Activated CD4-positive, alpha-beta T cell treated with anti-CD3 and anti-CD28 coated beads, Interleukin-2, amount 50 U/mL, for 24 hours (primary cell): ENCODE measurements around the gene TNFRSF9.
"Not testable (repeated sequence)": the region's sequence is repeated elsewhere in the genome, so short reads cannot be mapped to it uniquely, and the experiment has no call there.

Source experiments
- DNase-seq, 2 donors: peaks; one replicate each; pipeline ENCODE4 v3.0.0-alpha.2; 2020; ENCODE audit warnings: low read depth in 1 of 2, low spot score in 1 of 2

The TNFRSF9 gene

DNA sequence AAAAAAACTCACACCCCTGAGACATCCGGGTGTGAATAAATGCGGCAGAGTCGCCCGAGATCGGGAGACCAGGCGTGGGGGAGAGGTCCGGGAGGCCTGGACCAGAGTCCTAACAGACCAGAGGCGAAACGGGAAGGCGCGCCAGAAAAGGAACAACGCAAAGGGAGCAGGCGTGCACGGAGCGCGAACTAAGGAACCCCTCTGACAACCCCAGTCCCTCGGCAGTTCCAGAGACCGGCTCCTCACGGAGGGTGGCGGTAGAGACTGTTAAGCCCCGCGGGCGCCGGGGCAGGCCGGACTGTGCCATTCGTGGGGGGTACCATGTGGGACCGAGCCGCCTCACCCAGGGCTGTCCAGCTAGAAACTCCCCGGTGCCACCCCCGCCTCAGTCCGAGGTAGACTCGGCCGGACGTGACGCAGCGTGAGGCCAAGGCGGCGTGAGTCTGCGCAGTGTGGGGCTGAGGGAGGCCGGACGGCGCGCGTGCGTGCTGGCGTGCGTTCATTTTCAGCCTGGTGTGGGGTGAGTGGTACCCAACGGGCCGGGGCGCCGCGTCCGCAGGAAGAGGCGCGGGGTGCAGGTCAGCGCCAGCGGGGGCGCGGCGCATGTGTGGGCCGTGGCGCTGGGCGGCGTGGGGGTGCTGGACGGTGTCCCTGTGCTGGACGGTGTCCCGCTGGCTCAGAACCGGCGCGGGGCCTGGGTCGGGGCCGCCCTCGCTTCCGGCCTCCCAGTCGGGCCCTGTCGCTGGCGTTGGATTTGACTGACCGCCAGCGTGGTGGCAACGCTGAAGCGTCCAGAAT is 20.8 kb upstream of the TNFRSF9 start, which contains the start of gene PARK7:
Gene PARK7 (plus strand): TSS at position 496 of the 798 bp plus-strand sequence. CDS start 1,075 bp downstream, outside the sequence.
- DNase-seq: peak; percentile 99 to 100

DNA sequence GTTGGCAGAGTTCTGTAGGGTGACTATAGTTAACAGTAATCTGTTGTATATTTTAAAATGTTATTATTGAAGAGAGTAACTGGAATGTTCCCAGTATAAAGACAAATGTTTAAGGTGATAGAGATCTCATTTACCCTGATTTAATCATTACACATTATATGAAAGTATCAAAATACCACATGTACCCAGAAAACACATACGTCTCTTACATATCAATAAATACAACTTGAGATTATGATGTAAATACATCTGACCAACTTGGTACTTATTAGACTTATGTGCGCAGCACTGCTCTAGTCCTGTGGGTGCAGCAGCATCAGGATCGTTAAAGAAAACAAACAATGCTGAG is 20.2 kb upstream of the TNFRSF9 start:
- DNase-seq: no peak

DNA sequence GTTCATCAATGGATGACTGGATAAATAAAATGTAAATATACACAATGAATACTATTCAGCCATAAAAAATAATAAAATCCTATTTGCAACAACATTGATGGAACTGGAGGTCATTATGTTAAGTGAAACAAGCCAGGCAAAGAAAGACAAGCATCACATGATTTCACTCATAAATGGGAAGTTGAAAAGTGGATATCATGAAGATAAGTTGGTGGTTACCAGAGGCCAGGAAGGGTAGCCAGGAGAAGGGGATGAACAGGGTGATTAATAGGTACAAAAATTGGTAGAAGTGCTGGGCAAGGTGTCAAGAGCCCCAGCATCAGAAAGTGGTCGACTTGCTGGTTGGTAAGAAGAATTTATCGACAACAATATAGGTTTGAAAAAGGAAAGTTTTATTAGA is 19.5 kb upstream of the TNFRSF9 start:
- DNase-seq: no peak

DNA sequence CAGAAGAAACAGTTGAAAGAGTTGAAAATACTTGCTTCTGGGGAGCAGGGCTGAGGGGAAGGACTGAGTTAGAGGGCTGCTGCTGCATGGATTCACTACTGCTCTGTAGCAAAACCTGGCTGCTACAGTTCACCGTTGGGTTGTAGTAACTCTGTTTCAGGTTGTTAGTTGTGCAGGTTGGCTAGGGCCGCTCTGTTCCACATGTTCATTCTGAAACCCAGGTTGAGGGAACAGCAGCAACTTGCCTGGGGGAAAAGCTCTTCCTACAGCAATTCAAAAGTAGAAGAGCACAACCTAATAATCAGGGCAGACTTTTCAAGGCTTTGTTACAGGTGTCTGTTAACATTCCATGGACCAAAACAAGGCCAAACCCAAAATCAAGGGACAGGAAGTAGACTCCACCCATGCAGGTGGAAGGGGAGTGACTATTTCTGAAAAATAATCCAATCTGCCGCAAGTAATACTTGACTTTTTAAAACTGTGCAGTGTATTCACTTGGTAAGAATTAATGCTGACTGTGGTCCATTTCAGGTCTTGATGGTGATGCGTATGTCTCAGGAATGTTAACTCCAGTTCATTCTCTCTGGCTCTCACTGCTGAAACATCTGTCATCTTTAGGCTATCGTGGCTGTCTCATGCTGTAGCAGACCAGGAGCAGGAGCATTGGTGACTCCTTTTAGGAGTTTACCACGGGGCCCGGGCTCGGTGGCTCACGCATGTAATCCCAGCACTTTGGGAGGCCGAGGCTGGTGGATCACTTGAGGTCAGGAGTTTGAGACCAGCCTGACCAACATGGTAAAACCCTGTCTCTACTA is 15.8 kb upstream of the TNFRSF9 start:
- no peak for DNase-seq

DNA sequence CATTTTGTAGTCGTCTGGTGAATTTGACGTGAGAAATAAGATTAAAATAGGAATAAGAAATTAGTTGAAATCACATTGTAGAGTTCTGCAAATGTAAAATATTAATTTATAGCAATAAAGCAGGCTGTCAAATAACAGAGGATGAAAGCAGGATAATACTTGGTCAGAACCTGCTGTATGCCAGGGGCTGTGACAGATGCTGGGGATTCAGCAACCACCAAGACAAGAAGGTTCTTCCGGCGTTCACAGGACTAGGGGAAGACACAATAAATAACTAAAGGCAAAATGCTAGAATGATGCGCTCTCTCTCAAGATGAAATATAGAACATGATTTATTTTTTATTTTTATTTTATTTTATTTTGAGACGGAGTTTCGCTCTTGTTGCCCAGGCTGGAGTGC is 14.0 kb upstream of the TNFRSF9 start:
- DNase-seq: no peak

DNA sequence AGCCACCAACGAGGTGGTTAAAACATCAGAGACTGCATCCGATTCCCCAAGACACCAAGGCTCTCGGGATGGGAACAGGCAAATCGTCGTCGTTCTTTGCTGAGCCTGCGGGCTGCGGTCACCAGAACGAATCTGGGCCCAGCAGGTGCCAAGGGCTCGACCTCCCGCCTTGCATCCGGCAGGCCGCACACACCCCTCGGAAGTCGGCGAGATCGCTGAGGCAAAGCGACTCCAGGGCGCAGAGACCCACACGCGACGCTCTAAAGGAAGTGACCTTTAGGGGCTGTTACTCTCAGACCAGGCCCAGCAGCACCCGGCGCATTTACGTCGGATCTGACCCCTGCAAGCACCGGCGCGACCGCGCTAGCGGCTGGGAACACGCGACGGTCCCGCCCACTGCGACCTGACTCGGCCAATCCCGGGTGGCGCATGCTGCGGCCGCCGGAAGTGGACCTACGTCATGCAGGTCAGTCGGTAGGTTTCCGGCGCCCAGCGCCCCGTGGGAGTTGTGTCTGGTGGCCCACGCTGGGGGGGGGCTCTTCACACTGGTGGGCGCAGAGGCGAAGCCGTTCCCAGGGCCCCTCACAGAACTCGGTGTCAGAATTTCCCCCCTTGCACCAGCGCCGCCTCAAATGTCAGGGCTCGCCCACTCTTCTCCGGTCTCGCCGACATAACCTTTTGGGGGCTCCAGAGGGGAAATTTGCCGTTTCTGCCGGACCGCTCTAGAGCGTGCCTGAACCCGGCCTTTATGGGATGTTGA is 13.4 kb upstream of the TNFRSF9 start:
- peak; percentile 59 to 78 for DNase-seq

DNA sequence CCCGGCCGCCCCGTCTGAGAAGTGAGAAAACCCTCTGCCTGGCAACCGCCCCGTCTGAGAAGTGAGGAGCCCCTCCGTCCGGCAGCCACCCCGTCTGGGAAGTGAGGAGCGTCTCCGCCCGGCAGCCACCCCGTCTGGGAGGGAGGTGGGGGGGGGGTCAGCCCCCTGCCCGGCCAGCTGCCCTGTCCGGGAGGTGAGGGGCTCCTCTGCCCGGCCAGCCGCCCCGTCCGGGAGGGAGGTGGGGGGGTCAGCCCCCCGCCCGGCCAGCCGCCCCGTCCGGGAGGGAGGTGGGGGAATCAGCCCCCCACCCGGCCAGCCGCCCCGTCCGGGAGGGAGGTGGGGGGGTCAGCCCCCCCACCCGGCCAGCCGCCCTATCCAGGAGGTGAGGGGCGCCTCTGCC is 12.2 kb upstream of the TNFRSF9 start:
- DNase-seq: not testable (repeated sequence)

DNA sequence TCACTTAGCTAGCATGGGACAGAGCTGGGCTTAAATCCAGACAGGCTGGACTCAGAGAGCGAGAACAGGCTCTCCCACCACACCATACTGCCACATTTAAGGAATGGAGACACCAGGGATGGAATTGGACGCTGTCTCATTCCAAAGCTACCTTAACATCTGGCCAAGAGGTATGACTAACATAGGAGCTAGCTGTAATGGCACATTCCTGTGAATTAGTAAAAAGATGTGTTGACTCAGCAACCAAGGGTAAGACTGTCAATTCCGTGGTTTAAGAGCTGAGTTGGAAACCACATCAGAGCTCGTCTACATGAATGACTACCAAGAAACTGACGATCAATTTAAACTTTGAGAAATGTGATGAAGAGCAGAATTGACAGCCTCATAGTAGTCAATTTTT is 8.3 kb upstream of the TNFRSF9 start:
- peak in 1 of 2 donors; percentile 49 for DNase-seq

DNA sequence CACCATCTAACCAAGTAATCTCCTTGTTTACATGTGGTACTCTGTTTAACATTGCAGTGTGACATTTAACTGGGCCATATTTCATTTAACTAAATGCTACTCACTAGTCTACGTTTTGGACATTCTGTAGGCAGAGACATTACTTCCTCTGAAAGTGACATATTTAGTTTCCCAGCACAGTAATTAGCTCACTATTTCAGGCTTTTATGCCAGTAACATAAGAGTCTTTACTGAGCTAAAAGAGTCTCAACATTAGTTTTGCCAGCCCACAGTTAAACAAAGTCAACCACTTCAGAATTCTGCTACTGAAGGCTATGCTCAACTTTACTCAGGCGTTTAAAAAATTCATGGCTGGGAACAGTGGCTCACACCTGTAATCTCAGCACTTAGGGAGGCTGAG is 2.6 kb upstream of the TNFRSF9 start:
- DNase-seq: no peak

DNA sequence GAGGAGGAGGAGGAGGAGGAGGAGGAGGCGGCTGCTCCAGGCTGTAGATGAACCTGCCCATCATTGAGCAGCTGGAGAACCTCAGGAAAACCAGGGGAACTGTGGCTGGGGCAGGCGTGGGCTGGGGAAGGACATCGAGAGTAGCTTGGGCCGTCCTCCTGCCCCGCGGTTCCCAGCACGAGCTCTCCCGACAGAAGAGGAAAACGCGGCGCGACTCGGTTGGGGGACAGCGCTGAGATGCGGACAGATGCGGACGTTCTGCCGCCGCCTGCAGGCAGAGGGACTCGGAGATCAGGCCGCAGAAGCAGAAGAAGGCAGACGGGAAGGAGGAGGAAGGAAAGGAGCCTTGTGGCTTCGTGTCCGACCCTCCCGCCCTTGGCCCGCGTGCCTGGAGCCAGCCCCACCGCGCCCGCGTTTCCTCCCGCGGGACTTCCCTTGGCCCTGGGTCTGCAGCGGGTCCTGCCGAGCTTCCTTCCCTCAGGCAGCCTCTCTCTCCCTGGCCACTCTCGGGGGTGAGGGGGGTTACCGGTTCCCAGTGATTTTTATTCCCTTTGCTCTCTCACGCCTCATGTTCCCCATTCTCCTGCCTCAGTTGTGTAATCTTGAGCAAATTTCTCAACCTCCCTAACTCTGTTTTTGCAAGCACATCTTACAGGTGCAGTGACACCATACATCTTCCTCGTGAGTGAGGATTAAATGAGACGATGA is 1.7 kb upstream of the TNFRSF9 start:
- DNase-seq: no peak

DNA sequence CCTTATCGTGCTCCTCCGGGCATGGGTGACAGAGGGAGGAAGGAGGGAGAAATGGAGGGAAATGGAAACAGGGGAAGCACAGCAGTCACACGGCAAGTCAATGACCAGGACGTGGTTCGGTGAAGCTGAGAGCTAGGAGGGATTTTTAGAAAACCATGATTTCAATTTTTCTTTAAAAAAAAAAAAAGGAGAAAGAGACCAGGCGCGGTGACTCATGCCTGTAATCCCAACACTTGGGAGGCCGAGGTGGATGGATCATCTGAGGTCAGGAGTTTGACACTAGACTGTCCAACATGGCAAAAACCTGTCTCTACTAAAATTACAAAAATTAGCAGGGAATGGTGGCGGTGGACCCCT is 776 bp upstream of the TNFRSF9 start:
- DNase-seq: no peak

DNA sequence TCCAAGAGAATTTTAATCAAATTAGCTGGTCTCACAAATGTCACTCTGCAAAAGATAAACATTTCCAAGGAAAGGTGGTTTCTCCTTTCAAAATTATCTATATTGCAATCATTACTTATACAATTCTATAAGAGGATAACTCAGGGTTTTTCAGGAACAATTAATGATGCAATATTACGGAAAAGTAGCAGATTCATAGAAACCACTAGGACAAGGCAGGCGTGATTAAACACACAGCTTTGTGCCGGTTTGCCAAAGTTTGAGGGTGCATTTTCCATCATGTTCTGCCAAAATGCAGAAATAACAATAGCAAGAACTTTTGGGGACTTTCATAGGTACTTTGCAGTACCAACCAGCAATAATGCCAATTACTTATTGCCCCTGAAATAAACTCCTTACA is 605 bp downstream of the TNFRSF9 start:
- DNase-seq: no peak

DNA sequence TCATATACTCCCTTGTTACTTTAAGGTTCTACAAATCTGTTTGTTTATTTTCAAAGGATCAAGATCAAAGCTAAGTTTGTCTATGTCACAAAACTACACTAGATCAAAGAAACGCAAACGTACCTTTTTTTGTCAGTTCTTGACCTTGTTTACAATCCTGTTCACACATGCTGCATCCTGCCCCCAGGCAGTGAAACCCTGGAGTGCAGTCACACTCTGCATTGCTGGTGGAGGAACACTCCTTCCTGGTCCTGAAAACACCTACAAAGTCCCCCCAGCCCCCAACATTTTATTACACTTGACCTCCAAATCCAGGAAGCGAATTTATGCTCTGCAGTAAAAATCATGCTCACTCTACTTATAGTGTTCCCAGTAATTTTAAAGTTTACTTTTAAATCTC is 2.6 kb downstream of the TNFRSF9 start:
- DNase-seq: no peak

DNA sequence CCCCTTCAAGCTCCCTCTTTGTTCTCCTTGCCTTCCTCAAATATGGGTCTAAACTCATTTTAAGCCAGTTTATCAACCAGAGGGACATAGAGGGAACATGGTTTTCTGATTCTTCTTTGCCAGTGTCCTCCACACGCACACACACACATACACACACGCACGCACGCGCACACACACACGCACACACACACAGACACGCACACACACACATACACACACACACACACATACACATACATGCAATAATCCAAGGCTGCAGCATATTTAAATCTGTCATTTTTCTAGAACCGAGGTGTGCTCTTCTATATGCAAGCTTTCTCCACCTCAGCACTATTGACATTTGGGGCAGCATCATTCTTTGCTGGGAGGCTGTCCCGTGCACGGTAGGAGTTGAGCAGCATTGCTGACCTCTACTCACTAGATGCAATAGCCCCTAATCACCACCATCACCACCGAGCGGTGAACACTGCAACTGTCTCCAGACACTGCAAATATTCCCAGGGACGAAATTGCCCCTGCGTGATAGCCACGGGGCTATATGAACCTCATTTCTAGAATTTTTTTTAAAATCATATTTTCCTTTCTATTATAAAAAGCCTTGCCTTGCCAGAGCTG is 8.0 kb downstream of the TNFRSF9 start:
- no peak for DNase-seq

DNA sequence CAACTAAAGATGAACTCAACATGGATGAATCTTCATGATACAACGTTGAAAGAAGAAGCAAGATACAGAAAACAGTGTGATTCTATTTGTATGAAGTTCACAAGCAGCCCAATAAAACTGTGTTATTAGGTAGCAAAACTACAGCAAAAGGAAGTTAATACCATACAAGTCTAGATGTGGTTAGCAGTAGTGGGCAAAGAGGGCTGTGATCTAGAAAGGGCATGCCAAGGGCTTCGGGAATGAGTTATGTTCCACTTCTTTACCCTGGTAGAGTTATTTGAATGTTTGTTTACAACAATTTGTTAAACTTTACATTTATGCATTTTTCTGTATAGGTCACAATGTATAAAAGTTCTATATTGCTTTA is 9.2 kb downstream of the TNFRSF9 start:
- DNase-seq: no peak

DNA sequence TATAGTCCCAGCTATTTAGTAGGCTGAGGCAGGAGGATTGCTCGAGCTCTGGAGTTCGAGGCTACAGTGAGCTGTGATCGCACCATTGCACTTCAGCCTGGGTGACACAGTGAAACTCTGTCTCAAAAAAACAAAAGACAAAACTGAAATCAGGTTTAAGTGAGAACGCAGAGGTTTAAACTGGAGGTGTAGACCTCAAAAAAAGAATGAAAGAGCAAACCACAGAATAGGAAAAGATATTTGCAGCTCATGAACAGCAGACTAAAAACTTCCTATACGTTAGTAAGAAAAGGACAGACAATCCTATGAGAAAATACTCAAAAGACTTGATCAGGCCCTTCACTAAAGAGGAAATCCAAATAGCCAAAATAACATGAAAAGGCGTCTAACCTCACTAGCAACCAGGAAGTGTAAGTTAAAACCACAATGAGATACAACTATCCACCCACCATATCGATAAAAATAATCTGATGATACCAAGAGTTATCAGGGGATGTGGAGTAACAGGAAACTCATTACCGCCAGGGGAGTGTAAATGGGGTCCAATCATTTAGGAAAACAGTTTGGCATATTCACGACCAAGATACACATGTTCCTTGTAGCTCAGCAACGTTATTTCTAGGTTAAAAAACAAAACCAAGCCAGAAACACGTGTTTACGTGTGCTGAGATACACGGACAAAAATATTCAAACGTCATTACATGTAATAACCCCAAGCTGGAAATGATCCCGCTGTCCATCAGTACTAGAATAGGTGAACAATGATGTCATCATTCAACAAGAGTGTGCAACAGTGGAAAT is 9.8 kb downstream of the TNFRSF9 start:
- peak in 1 of 2 donors; percentile 30 for DNase-seq

DNA sequence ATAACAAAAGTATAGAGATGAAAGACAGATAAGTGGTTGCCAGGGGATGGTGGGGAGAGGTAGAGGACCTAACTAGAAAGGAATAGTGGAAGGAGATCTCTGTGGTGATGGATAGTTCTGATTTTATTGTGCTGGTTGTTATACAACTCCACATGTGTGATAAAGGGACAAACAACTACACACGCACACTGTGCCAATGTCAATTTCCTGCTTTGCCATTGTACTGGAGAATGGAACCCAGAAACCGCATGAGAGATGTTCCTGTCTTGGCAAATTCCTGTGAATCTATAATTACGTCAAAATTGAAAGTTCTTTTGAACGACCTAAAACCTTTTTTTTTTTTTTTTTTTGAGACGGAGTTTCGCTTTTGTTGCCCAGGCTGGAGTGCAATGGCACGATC is 11.0 kb downstream of the TNFRSF9 start:
- no peak for DNase-seq

DNA sequence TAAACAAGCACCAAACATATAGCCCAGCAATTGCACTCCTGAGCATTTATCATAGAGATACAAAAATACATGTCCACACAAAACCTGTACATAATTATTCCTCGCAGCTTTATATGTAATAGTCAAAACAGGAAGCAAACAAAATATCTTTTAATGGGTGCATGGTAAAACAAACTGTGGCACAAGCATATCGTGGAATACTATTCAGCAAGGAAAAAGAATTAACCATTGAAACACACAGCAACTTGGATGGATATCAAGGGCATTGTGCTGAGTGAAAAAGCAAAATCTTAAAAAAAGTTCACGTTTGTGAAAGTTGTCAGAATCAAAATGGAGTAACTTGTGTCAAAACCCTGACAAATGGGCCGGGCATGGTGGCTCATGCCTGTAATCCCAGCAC is 12.4 kb downstream of the TNFRSF9 start:
- no peak for DNase-seq

DNA sequence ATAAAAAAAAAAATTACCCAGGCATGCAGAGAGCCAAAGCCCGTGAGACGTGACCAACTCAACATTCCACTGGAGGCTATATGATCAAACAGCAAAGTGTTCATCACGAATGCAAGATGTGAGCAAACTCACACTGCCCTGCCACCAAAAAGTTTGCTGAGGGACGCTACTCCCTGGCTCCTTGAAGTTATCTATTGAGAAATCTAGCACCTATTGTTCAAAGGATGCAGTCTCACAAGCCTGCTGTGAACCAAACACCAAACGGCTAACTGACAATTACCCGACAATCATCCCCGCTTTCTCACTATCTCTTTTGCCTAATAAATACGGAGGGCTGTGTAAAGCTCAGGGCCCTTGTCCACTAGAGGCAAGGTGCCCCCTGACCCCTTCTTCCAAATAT is 13.6 kb downstream of the TNFRSF9 start:
- DNase-seq: not testable (repeated sequence)

DNA sequence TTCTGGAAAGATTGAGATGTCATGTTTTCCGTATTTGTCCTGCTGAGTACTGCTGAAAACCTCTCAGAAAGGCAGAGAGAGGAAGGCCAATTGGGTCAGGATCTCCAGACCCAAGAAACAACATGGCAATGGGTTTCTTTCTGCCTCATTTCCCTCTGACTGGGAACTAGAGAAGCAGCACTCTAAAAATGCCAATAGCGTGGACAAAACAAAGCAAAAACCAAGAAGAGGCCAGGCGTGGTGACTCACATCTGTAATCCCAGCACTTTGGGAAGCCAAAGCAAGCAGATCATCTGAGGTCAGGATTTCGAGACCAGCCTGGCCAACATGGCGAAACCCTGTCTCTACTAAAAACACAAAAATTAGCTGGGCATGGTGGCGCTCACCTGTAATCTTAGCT is 18.3 kb downstream of the TNFRSF9 start:
- DNase-seq: no peak
